Astrocyte (in vitro differentiated cells and primary cell): ENCODE data around the gene CRNKL1. TPM values are rescaled to one million over a fixed set of nuclear protein-coding genes. Genes with fewer than 3 reads are reported as not detected.

ENCODE experiments used
- DNase-seq: peaks from one replicate; pipeline ENCODE4 v3.0.0-alpha.2; 2010; ENCODE audit warnings: low read depth
- FAIRE-seq: peaks from 2 replicates; lab custom pipeline; 2011; peaks lifted over from hg19 to GRCh38; lab: Jason Lieb, UNC
- H2AFZ ChIP-seq: 2 replicates; pipeline ENCODE4 v1.6.0; 2012; ENCODE audit warnings: low read depth, low read length, inconsistent platforms
- H3K27ac ChIP-seq: 2 replicates; pipeline ENCODE4 v1.5.1; 2011; ENCODE audit warnings: low read depth, low read length, inconsistent platforms
- H3K27me3 ChIP-seq: 2 replicates; pipeline ENCODE4 v1.6.0; 2011; ENCODE audit warnings: low read length, inconsistent platforms; ENCODE audit not compliant: insufficient read depth
- H3K36me3 ChIP-seq: 2 replicates; pipeline ENCODE4 v1.5.1; 2011; ENCODE audit warnings: low read length, inconsistent platforms; ENCODE audit not compliant: insufficient read depth
- H3K4me1 ChIP-seq: 2 replicates; pipeline ENCODE4 v1.5.1; 2011; ENCODE audit warnings: low read length, inconsistent platforms; ENCODE audit not compliant: insufficient read depth
- H3K4me2 ChIP-seq: 2 replicates; pipeline ENCODE4 v1.6.0; 2012; ENCODE audit warnings: low read length, inconsistent platforms
- H3K4me3 ChIP-seq: 2 replicates; pipeline ENCODE4 v1.5.1; 2011; ENCODE audit warnings: low read depth, mild to moderate bottlenecking, low read length, inconsistent platforms; ENCODE audit not compliant: insufficient read depth
- H3K79me2 ChIP-seq: 2 replicates; pipeline ENCODE4 v1.6.0; 2012; ENCODE audit warnings: mild to moderate bottlenecking, low read length, inconsistent platforms; ENCODE audit not compliant: insufficient read depth
- H3K9ac ChIP-seq: 2 replicates; pipeline ENCODE4 v1.6.0; 2012; ENCODE audit warnings: mild to moderate bottlenecking, low read length, inconsistent platforms
- H3K9me3 ChIP-seq: 2 replicates; pipeline ENCODE4 v1.5.1; 2012; ENCODE audit warnings: low read depth, mild to moderate bottlenecking, low read length, inconsistent platforms; ENCODE audit not compliant: insufficient read depth
- H4K20me1 ChIP-seq: 2 replicates; pipeline ENCODE4 v1.6.0; 2012; ENCODE audit warnings: low read length, inconsistent platforms; ENCODE audit not compliant: insufficient read depth
- H3K27ac Mint-ChIP-seq: one replicate; pipeline ENCODE4 v1.8.0; 2021; ENCODE audit warnings: mild to moderate bottlenecking, mixed read lengths; ENCODE audit not compliant: unreplicated experiment
- H3K27me3 Mint-ChIP-seq: one replicate; pipeline ENCODE4 v1.8.0; 2021; ENCODE audit warnings: low read depth, mixed read lengths; ENCODE audit not compliant: unreplicated experiment
- H3K36me3 Mint-ChIP-seq: one replicate; pipeline ENCODE4 v1.8.0; 2021; ENCODE audit warnings: low read depth, mixed read lengths; ENCODE audit not compliant: unreplicated experiment
- H3K4me1 Mint-ChIP-seq: one replicate; pipeline ENCODE4 v1.8.0; 2021; ENCODE audit warnings: low read depth, mixed read lengths; ENCODE audit not compliant: unreplicated experiment
- H3K4me3 Mint-ChIP-seq: one replicate; pipeline ENCODE4 v1.8.0; 2021; ENCODE audit warnings: mild to moderate bottlenecking, moderate library complexity, mixed read lengths; ENCODE audit not compliant: unreplicated experiment
- H3K9me3 Mint-ChIP-seq: one replicate; pipeline ENCODE4 v1.8.0; 2021; ENCODE audit warnings: mild to moderate bottlenecking, mixed read lengths; ENCODE audit not compliant: unreplicated experiment
- EZH2 ChIP-seq: IDR thresholded peaks from 2 replicates; pipeline ENCODE4 v1.6.1; 2012; ENCODE audit warnings: mild to moderate bottlenecking, low read length, inconsistent platforms; ENCODE audit not compliant: insufficient read depth
- total RNA-seq: library from RNA; stranded (reverse); gene quantifications from 2 replicates; pipeline ENCODE4 v1.2.1, GENCODE V29; 2021
- TF ChIP-seq, protein P1 (sequence below): IDR thresholded peaks from 2 replicates; pipeline ENCODE4 v1.5.1; 2011; ENCODE audit warnings: low read depth, mild to moderate bottlenecking, inconsistent platforms, low read length, moderate library complexity; ENCODE audit not compliant: insufficient read depth

The CRNKL1 gene
- total RNA-seq, 1 donor from 2014 or later, result 20.2 TPM

DNA sequence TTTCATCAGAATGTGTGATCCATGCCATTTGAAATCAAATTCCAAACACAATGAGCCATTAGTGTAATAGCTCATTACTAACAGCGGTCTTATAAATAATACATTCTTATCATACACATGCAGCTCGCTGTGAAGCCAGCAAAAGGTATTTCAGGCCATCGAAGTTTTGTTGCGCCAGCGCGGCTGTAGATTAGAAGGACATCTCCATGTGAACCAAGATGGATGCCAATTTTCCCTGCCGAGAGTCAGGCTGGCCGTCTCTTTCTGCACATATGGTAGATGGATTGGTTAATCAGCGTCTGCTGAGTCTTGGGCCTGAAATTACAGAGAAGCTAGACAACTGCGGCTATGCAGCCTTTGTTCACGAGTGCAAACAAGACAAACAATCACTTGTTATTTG lies 44.2 kb upstream of the CRNKL1 start:
- no peak for FAIRE-seq
- H3K27ac Mint-ChIP-seq, result no peak overlapping the region
- no peak overlapping the region for H2AFZ ChIP-seq

DNA sequence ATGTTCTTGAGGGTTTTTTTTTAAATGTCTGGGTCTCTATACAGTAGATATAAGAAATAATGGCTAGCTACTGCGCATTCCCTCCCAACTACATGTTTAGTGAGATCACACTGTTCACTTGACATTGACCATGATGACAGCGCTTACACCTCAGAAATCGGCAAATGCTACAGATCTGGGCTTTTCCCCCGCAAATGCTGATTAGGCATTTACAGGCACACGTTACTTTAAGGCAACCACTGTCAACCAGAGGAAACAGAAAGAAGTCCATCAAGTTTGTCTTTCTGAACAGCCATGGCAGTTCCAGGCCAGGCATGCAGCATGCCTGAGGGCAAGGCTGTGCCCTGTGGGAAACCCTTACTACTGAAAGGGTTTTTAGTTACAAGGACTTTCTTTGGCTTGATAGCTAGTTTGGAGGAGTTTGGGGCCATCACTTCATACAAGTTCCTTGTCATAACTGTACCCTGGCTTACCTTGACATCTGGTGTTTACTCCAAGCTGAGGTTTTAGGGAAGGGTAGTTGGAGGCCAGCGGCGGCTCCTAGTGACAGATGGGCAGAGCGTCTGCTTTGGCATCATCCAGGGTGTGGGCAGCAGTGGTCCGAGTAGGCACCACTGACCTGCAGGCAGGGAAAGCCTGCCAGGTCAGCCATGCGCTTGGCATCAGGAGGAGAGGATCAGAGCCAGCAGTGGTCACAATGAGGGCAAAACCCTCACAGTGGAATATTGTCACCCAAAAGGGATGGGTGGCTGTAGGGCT lies 43.0 kb upstream of the CRNKL1 start:
- Mint-ChIP-seq H3K36me3 (no peaks in the 10 kb centered on the region), H3K4me3 (no peak overlapping the region), H3K4me1 (no peaks in the 10 kb centered on the region), H3K27ac (no peak overlapping the region), H3K27me3 (peaks cover 2% of the 10 kb centered on the region), H3K9me3 (no peaks in the 10 kb centered on the region)
- Histone ChIP-seq H3K4me1 (no peaks in the 10 kb centered on the region), H3K9ac (no peak overlapping the region), H3K4me2 (no peak overlapping the region), H3K9me3 (no peaks in the 10 kb centered on the region), H2AFZ (no peak overlapping the region), H3K27ac (no peak overlapping the region), H3K4me3 (no peak overlapping the region), H3K79me2 (no peaks in the 10 kb centered on the region), H4K20me1 (no peaks in the 10 kb centered on the region), H3K36me3 (no peaks in the 10 kb centered on the region), H3K27me3 (no peaks in the 10 kb centered on the region)
- FAIRE-seq (no peak), DNase-seq (no peak)
- TF ChIP-seq EZH2, result no peak
- TF ChIP-seq, protein P1, sequence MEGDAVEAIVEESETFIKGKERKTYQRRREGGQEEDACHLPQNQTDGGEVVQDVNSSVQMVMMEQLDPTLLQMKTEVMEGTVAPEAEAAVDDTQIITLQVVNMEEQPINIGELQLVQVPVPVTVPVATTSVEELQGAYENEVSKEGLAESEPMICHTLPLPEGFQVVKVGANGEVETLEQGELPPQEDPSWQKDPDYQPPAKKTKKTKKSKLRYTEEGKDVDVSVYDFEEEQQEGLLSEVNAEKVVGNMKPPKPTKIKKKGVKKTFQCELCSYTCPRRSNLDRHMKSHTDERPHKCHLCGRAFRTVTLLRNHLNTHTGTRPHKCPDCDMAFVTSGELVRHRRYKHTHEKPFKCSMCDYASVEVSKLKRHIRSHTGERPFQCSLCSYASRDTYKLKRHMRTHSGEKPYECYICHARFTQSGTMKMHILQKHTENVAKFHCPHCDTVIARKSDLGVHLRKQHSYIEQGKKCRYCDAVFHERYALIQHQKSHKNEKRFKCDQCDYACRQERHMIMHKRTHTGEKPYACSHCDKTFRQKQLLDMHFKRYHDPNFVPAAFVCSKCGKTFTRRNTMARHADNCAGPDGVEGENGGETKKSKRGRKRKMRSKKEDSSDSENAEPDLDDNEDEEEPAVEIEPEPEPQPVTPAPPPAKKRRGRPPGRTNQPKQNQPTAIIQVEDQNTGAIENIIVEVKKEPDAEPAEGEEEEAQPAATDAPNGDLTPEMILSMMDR, result no peak

More for the DNA sequence above, 44.2 kb upstream of the CRNKL1 start:
- no peaks in the 10 kb centered on the region for H3K79me2 ChIP-seq
- H3K4me1 ChIP-seq, result no peaks in the 10 kb centered on the region
- no peaks in the 10 kb centered on the region for H3K36me3 ChIP-seq
- Mint-ChIP-seq H3K4me3 (no peak overlapping the region), H3K9me3 (no peaks in the 10 kb centered on the region), H3K4me1 (no peaks in the 10 kb centered on the region), H3K36me3 (no peaks in the 10 kb centered on the region), H3K27me3 (peaks cover 2% of the 10 kb centered on the region)
- DNase-seq, result no peak
- no peak overlapping the region for H3K9ac ChIP-seq
- TF ChIP-seq EZH2, result no peak
- TF ChIP-seq, protein P1, result no peak
- no peaks in the 10 kb centered on the region for H3K27me3 ChIP-seq
- H3K4me2 ChIP-seq, result no peak overlapping the region
- no peak overlapping the region for H3K27ac ChIP-seq
- H3K9me3 ChIP-seq, result no peaks in the 10 kb centered on the region
- no peaks in the 10 kb centered on the region for H4K20me1 ChIP-seq
- no peak overlapping the region for H3K4me3 ChIP-seq

DNA sequence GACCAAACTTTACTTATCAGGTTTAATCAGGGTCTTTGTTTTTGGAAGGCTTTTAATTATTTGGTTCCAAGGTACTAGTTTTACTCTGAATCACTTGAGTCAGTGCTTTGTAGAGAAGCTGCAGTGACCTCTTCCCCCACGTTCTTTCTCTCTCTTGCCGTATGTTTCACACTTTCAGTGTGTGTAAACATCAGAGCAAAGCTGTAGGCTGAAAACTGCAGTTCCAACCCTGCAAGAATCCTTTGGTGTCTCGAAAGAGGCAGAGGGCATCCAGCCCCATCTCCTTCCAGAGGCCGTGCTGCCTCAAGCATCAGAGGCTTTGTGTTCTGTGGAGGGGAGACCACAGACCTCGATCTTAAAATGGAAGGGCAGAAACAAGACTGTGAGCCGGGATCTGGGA lies 42.1 kb upstream of the CRNKL1 start:
- H3K36me3 ChIP-seq, result no peaks in the 10 kb centered on the region
- FAIRE-seq (no peak), DNase-seq (no peak)
- no peak overlapping the region for H3K4me3 ChIP-seq
- H4K20me1 ChIP-seq, result no peaks in the 10 kb centered on the region
- Mint-ChIP-seq H3K27me3 (peaks cover 7% of the 10 kb centered on the region), H3K27ac (no peak overlapping the region), H3K4me1 (no peaks in the 10 kb centered on the region), H3K36me3 (no peaks in the 10 kb centered on the region), H3K9me3 (no peaks in the 10 kb centered on the region), H3K4me3 (no peak overlapping the region)
- H3K4me2 ChIP-seq, result no peak overlapping the region
- no peak overlapping the region for H2AFZ ChIP-seq
- TF ChIP-seq, protein P1, result no peak
- no peak for TF ChIP-seq EZH2
- H3K27ac ChIP-seq, result no peak overlapping the region
- H3K9me3 ChIP-seq, result no peaks in the 10 kb centered on the region
- H3K9ac ChIP-seq, result no peak overlapping the region
- H3K27me3 ChIP-seq, result no peaks in the 10 kb centered on the region
- no peaks in the 10 kb centered on the region for H3K4me1 ChIP-seq
- no peaks in the 10 kb centered on the region for H3K79me2 ChIP-seq
